GM20000 (cell line): Measurements from ENCODE around the gene ATXN2.
"Not testable (repeated sequence)": the region's sequence is repeated elsewhere in the genome, so short reads cannot be mapped to it uniquely, and the experiment has no call there.

Experiments
- DNase-seq: peaks from one replicate; pipeline ENCODE4 v3.0.0; 2012; ENCODE audit warnings: low spot score
- TF ChIP-seq, protein P1 (sequence below): IDR thresholded peaks from 2 replicates; pipeline ENCODE4 v1.5.1; 2012; ENCODE audit warnings: mild to moderate bottlenecking, control low read depth; ENCODE audit errors: extremely low read depth, missing control alignments

Gene ATXN2

DNA sequence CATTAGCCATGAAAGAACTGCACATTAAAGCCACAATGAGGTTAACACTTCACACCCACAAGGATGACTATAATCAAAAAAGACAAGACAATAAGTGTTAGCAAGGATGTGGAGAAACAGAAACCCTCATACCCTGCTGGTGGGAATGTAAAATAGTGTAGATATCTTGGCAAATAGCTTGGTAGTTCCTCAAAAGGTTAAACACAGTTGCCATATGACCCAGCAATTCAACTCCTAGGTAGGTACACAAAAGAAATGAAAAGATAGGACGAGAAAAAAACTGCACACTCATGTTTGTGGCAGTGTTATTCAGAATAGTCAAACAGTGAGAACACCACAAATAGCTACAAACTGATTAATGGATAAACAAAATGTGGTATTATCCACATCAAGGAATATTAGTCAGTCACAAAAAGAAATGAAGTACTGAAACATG lies 93.5 kb downstream of the ATXN2 start:
- no peak for DNase-seq
- TF ChIP-seq, protein P1, sequence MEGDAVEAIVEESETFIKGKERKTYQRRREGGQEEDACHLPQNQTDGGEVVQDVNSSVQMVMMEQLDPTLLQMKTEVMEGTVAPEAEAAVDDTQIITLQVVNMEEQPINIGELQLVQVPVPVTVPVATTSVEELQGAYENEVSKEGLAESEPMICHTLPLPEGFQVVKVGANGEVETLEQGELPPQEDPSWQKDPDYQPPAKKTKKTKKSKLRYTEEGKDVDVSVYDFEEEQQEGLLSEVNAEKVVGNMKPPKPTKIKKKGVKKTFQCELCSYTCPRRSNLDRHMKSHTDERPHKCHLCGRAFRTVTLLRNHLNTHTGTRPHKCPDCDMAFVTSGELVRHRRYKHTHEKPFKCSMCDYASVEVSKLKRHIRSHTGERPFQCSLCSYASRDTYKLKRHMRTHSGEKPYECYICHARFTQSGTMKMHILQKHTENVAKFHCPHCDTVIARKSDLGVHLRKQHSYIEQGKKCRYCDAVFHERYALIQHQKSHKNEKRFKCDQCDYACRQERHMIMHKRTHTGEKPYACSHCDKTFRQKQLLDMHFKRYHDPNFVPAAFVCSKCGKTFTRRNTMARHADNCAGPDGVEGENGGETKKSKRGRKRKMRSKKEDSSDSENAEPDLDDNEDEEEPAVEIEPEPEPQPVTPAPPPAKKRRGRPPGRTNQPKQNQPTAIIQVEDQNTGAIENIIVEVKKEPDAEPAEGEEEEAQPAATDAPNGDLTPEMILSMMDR = no peak

DNA sequence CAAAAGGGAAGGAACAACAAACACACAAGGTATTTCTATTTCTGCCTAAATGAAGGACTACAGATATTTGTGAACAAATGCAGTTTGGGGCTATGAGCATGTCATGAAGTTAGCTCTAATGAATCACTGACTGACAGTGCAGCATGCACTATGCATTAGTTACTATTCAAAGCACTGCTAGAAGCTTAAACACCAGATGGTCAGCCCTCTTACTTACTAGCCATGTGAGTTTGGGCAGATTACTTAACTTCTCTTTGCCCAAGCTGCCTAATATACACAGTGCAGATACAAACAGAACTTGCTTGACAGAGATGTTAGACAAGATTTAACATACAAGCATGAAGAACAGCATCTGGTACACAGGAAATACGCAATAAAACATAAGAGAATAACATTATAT lies 96.0 kb downstream of the ATXN2 start:
- no peak for DNase-seq
- TF ChIP-seq, protein P1 = no peak

DNA sequence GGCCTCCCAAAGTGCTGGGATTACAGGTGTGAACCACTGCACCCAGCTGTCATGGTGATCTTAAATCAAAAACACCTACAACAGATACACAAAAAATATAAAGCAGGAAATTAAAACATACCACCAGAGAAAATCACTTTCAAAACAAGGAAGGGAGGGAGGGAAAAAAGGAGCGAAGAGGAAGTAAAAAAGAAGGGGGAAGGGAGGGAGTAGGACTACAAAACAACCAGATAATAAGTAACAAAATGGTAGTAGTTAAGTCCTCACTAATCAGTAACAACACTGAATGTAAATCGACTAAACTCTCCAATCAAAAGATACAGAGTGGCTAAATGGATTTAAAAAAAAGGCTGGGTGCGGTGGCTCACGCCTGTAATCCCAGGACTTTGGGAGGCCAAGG lies 104.4 kb downstream of the ATXN2 start:
- TF ChIP-seq, protein P1 = no peak
- DNase-seq = no peak

DNA sequence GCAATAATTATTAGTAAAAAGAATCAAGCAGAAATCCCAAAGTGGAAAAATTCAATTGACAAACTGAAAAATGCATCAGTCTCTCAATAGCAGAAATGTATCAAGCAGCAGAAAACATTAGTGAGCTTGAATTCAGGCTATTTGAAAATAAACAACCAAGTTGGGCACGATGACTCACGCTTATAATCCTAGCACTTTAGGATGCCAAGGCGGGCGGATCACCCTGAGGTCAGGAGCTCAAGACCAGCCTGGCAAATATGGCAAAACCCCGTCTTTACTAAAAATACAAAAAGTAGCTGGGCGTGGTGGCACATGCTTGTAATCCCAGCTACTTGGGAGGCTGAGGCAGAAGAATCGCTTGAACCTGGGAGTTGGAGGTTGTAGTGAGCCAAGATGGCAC lies 106.1 kb downstream of the ATXN2 start:
- DNase-seq = not testable (repeated sequence)

DNA sequence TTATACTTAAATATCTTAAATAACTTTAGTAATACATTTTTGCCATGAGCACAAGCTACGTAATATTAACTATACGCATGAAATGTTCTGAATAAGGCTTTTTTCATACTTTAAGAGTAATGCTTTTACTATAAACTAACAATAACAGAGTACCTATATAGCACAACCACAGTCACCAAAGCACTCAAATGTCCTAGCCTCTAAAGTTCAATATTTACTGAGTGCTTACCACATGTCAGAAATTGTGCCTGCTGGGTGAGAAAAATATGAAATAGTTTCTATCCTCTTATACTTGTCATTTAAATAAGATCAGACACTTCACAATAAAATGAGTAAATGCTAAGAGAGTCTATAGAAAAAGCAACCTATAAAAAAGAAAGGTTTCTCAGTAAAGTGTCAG lies 110.3 kb downstream of the ATXN2 start:
- TF ChIP-seq, protein P1 = no peak

DNA sequence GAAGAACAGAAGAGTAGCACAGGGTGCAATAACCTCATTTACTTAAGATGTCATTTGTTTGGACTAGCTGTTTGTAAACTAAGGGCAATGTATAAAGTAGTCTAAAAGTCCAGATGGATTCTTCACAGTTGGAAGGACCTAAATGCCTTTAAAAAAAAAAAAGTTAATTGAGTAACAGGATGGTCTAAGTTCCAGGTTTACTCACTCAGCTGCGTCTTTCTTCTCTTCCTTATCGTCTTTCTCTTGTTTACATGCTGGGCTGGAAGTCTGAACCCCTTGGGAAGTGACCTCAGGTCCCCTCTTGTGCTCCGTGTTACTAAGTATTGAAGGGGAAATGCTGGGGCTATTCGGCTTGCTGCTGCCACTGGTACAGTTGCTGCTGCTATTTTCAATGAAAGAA lies 110.8 kb downstream of the ATXN2 start:
- TF ChIP-seq, protein P1 = no peak
- DNase-seq = no peak

More for the DNA sequence above, 110.3 kb downstream of the ATXN2 start:
- no peak for DNase-seq

DNA sequence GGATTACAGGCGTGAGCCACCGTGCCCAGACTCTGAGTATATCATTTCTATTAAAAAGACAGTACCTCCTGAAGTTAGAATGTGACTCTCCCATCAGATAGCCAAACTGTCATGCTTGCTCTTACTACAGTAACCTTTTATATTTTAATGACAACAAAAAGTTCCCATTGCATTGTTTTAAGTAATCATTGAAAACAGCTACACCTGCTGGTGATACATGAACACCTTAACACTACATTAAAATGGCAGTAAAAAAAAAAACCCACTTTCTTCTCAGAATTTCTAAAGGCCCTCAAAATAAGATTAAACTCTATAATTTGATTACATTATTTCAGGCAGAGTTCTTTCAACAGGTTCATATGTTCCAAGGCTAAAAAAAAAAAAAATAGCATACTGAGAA lies 116.7 kb downstream of the ATXN2 start:
- TF ChIP-seq, protein P1 = no peak
- DNase-seq = no peak

DNA sequence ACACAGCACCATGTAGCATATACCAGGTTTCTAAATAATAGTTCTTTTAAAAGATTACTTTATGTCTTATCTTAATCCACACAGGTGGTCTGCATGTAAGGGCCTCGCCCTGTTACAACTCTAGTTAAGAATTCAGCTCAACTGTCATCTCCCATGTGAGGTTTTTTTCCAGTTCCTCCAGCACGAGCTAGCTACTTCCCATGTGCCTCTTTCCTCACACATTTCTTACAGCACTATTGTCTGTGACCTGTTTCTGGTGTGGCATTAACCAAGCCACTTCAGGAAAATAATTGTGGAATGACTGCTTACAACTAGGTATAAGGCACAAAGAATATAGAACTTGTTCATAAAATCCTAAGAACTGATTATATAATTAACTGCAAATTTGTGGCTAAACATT lies 127.9 kb downstream of the ATXN2 start:
- no peak for DNase-seq
- TF ChIP-seq, protein P1 = no peak
